Right lobe of liver (tissue), 6 donors: ENCODE measurements around the gene ACTN4. TPM values are rescaled to one million over a fixed set of nuclear protein-coding genes. Genes with fewer than 3 reads are reported as not detected.
"Not testable (repeated sequence)": the region's sequence is repeated elsewhere in the genome, so short reads cannot be mapped to it uniquely, and the experiment has no call there.

Experiments used
- ATAC-seq, 4 donors: fragments of 200-7000 bp; cut with Tn5 transposase; one replicate each; pipeline ENCODE4 v1.9.1; 2020; ENCODE audit warnings: mild to moderate bottlenecking in 4 of 4, moderate library complexity in 4 of 4
- DNase-seq, 3 donors: peaks; one replicate each; pipeline ENCODE4 v3.0.0-alpha.2; 2020
- H3K27ac ChIP-seq, 3 donors: fragments of 200-600 bp; one replicate each; pipeline ENCODE4 v1.8.0; 2022
- H3K27me3 ChIP-seq, 2 donors: fragments of 200-600 bp; one replicate each; pipeline ENCODE4 v1.8.0; 2022
- H3K36me3 ChIP-seq, 4 donors: fragments of 200-600 bp; sonication (generic) in 1 of 4; one replicate each; pipeline versions ENCODE4 v1.5.1 to v1.8.0; 2017 to 2022; ENCODE audit warnings: control low read depth in 1 of 4
- H3K4me1 ChIP-seq, 4 donors: fragments of 200-600 bp; sonication (generic) in 1 of 4; one replicate each; pipeline versions ENCODE4 v1.5.1 to v1.8.0; 2017 to 2022; ENCODE audit warnings: control low read depth in 1 of 4
- H3K4me3 ChIP-seq, 3 donors: fragments of 200-600 bp; one replicate each; pipeline ENCODE4 v1.8.0; 2022
- H3K9me3 ChIP-seq, 4 donors: fragments of 200-600 bp; sonication (generic) in 1 of 4; one replicate each; pipeline versions ENCODE4 v1.5.1 to v1.8.0; 2017 to 2022; ENCODE audit warnings: control low read depth in 1 of 4
- CTCF ChIP-seq, 4 donors: fragments of 200-600 bp in 3 of 4; fragments of 450-650 bp in 1 of 4; IDR thresholded peaks; one replicate each; pipeline versions ENCODE4 v1.5.1 to v1.8.0; 2016 to 2022; ENCODE audit warnings: antibody characterized with exemption in 4 of 4, mild to moderate bottlenecking in 2 of 4
- POLR2A ChIP-seq: fragments of 450-650 bp; IDR thresholded peaks from one replicate; pipeline ENCODE4 v1.6.1; 2017; ENCODE audit warnings: antibody characterized with exemption, mild to moderate bottlenecking
- WGBS: methylation state at CpG from one replicate; pipeline ENCODE4 v1.1.6; 2018; ENCODE audit warnings: low coverage, low lambda C conversion rate; ENCODE audit not compliant: insufficient coverage; ENCODE audit errors: missing lambda C conversion rate; 5-methylcytosine and 5-hydroxymethylcytosine counted together
- intact Hi-C, 2 donors: fragments of 100-400 bp; cut with DNase I; formaldehyde crosslinking; loops; one replicate each; pipeline versions ENCODE4 v1.11.2 to v1.14.1; 2022
- total RNA-seq, 6 experiments: library from RNA; depleted of rRNA in 2 of 6; stranded (reverse); fragments of >200 nt in 2 of 6; fragmentation: NEBNext Ultra II Directional in 3 of 6; extraction: Animal tissue kit (Norgen Biotek cat#: 25700) in 3 of 6; gene quantifications; one replicate each; pipeline versions ENCODE4 v1.1.0 to v1.2.4, GENCODE V29; 2016 to 2023
- donor health status: DM: no; HTN: yes; CAD: no.
- donor health status: DM: no; HTN: no; CAD: no.
- donor health status: DM: no; HTN: no; CAD: no.
- donor health status: DM: no; HTN: yes; CAD: no.
- donor health status: DM: no; HTN: yes; CAD: no.

ACTN4 gene
- total RNA-seq, 6 experiments from 2014 or later, result 142 to 306 (median 201) TPM

DNA sequence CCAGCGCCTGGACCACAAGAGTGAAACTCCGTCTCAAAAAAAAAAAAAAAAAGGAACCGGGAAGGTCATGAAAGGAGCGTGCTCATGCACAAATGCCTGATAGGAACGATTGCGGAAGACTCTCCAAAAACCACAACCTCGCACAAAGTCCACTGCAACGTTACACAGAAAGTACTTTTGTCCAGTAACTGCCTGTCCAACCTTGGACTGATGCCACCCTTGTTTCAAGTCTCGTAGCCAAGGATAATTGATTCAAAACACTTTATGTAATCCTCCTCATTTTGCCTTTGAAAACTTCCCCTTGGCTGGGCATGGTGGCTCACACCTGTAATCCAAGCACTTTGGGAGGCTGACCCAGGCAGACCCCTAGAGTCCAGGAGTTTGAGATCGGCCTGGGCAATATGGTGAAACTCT, 112.1 kb downstream of the ACTN4 start:
- H3K9me3 ChIP-seq, result no peaks in the 10 kb centered on the region
- intact Hi-C loops, result no loop called here
- peak overlapping the region; percentile 9 to 96 (median 89) for H3K27ac ChIP-seq
- no peak for TF ChIP-seq CTCF (IDR thresholded peaks at IDR 0.05)
- TF ChIP-seq POLR2A, result no peak
- no peaks in the 10 kb centered on the region for H3K27me3 ChIP-seq
- no peaks in the 10 kb centered on the region for H3K36me3 ChIP-seq
- ATAC-seq, result peak; percentile 59 to 81 (median 64)
- WGBS, result 26% methylated on average over 10 of the region's 10 CpGs
- H3K4me3 ChIP-seq, result peak overlapping the region in 1 of 3 donors; percentile 7
- H3K4me1 ChIP-seq, result peaks cover 0 to 20% (median 7%) of the 10 kb centered on the region in 4 donors
- DNase-seq, result peak; percentile 42 to 92 (median 60)

- DNase-seq, intact Hi-C loops, H3K27me3 ChIP-seq, H3K36me3 ChIP-seq, H3K9me3 ChIP-seq: not testable (repeated sequence)
- Histone ChIP-seq H3K4me3 (peak overlapping the region in 1 of 3 donors; percentile 37), H3K4me1 (peaks cover 0 to 20% (median 7%) of the 10 kb centered on the region in 4 donors), H3K27ac (peak overlapping the region; percentile 73 to 96 (median 89))
- ATAC-seq, result peak in 3 of 4 donors; percentile 16 to 54 (median 41)
- WGBS, result 20% methylated on average over 4 of the region's 6 CpGs
- peak; percentile 63 for TF ChIP-seq POLR2A
These were observed 113.5 kb downstream of the ACTN4 start for GRCh38 chr19:38760805-38761517.

DNA sequence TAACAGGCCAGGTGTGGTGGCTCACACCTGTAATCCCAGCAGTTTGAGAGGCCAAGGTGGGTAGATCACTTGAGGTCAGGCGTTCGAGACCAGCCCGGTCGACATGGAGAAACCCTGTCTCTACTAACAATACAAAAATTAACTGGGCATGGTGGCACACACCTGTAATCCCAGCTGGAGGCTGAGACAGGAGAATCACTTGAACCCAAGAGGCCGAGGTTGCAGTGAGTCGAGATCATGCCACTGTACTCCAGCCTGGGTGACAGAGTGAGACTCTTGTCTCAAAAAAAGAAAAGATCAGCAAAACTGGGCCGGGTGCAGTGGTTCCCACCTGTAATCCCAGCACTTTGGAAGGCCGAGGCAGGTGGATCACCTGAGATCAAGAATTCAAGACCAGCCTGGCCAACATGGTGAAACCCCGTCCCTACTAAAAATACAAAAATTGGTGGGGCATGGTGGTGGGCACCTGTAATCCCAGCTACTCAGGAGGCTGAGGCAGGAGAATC, 114.5 kb downstream of the ACTN4 start:
- intact Hi-C loops, ATAC-seq, DNase-seq, H3K9me3 ChIP-seq, H3K36me3 ChIP-seq, H3K27me3 ChIP-seq: not testable (repeated sequence)
- WGBS, result 38% methylated on average over 5 of the region's 9 CpGs
- Histone ChIP-seq H3K4me3 (peak overlapping the region in 2 of 3 donors; percentile 28 to 37), H3K4me1 (peaks cover 0 to 20% (median 7%) of the 10 kb centered on the region in 4 donors), H3K27ac (peak overlapping the region; percentile 73 to 96 (median 89))

GRCh38 chr19:38763795-38764220, 116.4 kb downstream of the ACTN4 start:
- ATAC-seq, result peak; percentile 51 to 68 (median 62)
- intact Hi-C loops, result no loop called here
- H3K9me3 ChIP-seq, result no peaks in the 10 kb centered on the region
- no peaks in the 10 kb centered on the region for H3K36me3 ChIP-seq
- H3K27ac ChIP-seq, result peak overlapping the region; percentile 73 to 96 (median 89)
- WGBS, result 22% methylated on average over 3 of the region's 3 CpGs
- no peak for DNase-seq
- H3K4me1 ChIP-seq, result peaks cover 0 to 20% (median 7%) of the 10 kb centered on the region in 4 donors
- H3K4me3 ChIP-seq, result peak overlapping the region in 2 of 3 donors; percentile 13 to 37
- H3K27me3 ChIP-seq, result no peaks in the 10 kb centered on the region
- TF ChIP-seq CTCF (IDR thresholded peaks at IDR 0.05), result no peak
- peak; percentile 60 for TF ChIP-seq POLR2A

- intact Hi-C loops, result no loop called here
- DNase-seq, result no peak
- no peak overlapping the region for H3K27ac ChIP-seq
- no peak for TF ChIP-seq POLR2A
- TF ChIP-seq CTCF (IDR thresholded peaks at IDR 0.05), result no peak
- ATAC-seq, result no peak
- WGBS, result 89% methylated on average over 2 of the region's 2 CpGs
- no peak overlapping the region for H3K4me3 ChIP-seq
- no peaks in the 10 kb centered on the region for H3K9me3 ChIP-seq
- H3K36me3 ChIP-seq, result no peaks in the 10 kb centered on the region
- peaks cover 0 to 10% (median 2%) of the 10 kb centered on the region in 4 donors for H3K4me1 ChIP-seq
- H3K27me3 ChIP-seq, result no peaks in the 10 kb centered on the region
These were observed 117.8 kb downstream of the ACTN4 start for GRCh38 chr19:38765214-38765613.
